Adrenal gland (tissue), 12 donors: Measurements from ENCODE around the gene MCTP1. TPM values are rescaled to one million over a fixed set of nuclear protein-coding genes. Genes with fewer than 3 reads are reported as not detected.

Experiments
- DNase-seq, 7 donors: peaks; one replicate each; pipeline ENCODE4 v3.0.0-alpha.2; 2019 to 2020
- H3K27ac ChIP-seq, 5 donors: fragments of 200-600 bp; sonication (generic) in 4 of 5; 1 replicate in 3 of 5; 2 replicates in 2 of 5; pipeline versions ENCODE4 v1.5.1 to v1.8.0; 2016 to 2020; ENCODE audit warnings: mild to moderate bottlenecking in 1 of 5
- H3K27me3 ChIP-seq: fragments of 200-600 bp; 2 replicates; pipeline ENCODE4 v1.8.0; 2021
- H3K36me3 ChIP-seq, 2 donors: fragments of 200-600 bp; replicated peaks in 1 of 2; 1 replicate in 1 of 2; 2 replicates in 1 of 2; pipeline versions ENCODE4 v1.5.1 to v1.8.0; 2018 to 2022
- H3K4me1 ChIP-seq, 2 donors: fragments of 200-600 bp; replicated peaks in 1 of 2; 1 replicate in 1 of 2; 2 replicates in 1 of 2; pipeline versions ENCODE4 v1.5.1 to v1.8.0; 2018 to 2021
- H3K4me3 ChIP-seq, 4 donors: fragments of 200-600 bp; sonication (generic) in 3 of 4; one replicate each; pipeline ENCODE4 v1.5.1; 2016 to 2018
- H3K9me3 ChIP-seq, 3 donors: fragments of 200-600 bp; sonication (generic) in 1 of 3; replicated peaks in 1 of 3; 1 replicate in 2 of 3; 2 replicates in 1 of 3; pipeline versions ENCODE4 v1.5.1 to v1.8.0; 2016 to 2021
- POLR2A ChIP-seq, 2 donors: fragments of 450-650 bp; IDR thresholded peaks; one replicate each; pipeline ENCODE4 v1.6.1; 2017; ENCODE audit warnings: antibody characterized with exemption in 2 of 2, mild to moderate bottlenecking in 2 of 2, moderate library complexity in 1 of 2
- WGBS, 4 donors: extraction: QIAGEN DNeasy Blood & Tissue Kit in 2 of 4; methylation state at CpG; one replicate each; pipeline versions ENCODE4 v1.1.5 to v1.1.7; 2013 to 2017; 5-methylcytosine and 5-hydroxymethylcytosine counted together
- intact Hi-C, 2 donors: fragments of 100-400 bp; cut with DNase I; formaldehyde crosslinking; loops; one replicate each; pipeline versions ENCODE4 v1.14.1 to v1.15.0; 2022 to 2023
- polyA plus RNA-seq, 3 donors: library from polyadenylated mRNA; stranded (reverse); fragments of 200-250 nt in 2 of 3; fragments of 350-450 nt in 1 of 3; fragmentation: Illumina TruSeq in 1 of 3; extraction: RNeasy Lipid Tissue Mini Kit (QIAGEN cat#74804) in 1 of 3; gene quantifications; one replicate each; pipeline ENCODE4 v1.2.3, GENCODE V29; 2013 to 2014
- total RNA-seq, 9 donors: library from RNA; depleted of rRNA in 4 of 9; stranded (reverse); fragments of >200 nt in 4 of 9; fragments of 120-200 nt in 1 of 9; fragmentation: NEBNext Ultra II Directional in 1 of 9; extraction: Animal tissue kit (Norgen Biotek cat#: 25700) in 1 of 9; gene quantifications; one replicate each; pipeline versions ENCODE4 v1.1.0 to v1.2.4, GENCODE V29; 2013 to 2023
- TF ChIP-seq, protein P1 (sequence below), 6 experiments: fragments of 450-650 bp in 4 of 6; fragments of 200-600 bp in 2 of 6; sonication (generic) in 1 of 6; IDR thresholded peaks; 1 replicate in 5 of 6; 2 replicates in 1 of 6; pipeline versions ENCODE4 v1.5.1 to v1.8.0; 2016 to 2021; ENCODE audit warnings: antibody characterized with exemption in 6 of 6, mild to moderate bottlenecking in 2 of 6, moderate library complexity in 1 of 6
- donor health status: healthy with polysubstance abuse.
- donor health status: Bipolar disorder and iron deficiency.
- donor health status: DM: yes; HTN: yes; CAD: no.
- donor health status: DM: no; HTN: no; CAD: no.
- donor health status: DM: no; HTN: no; CAD: no.
- donor health status: DM: yes; HTN: yes; CAD: no.

MCTP1 gene
- total and polyA plus RNA-seq, 12 donors = 1.2 to 20.1 (median 5.1) TPM

GRCh38 chr5:94993491-94993890, 291.4 kb downstream of the MCTP1 start:
- Histone ChIP-seq H3K9me3 (no peaks in the 10 kb centered on the region), H3K4me1 (no peaks in the 10 kb centered on the region), H3K4me3 (no peak overlapping the region), H3K27ac (no peak overlapping the region), H3K27me3 (no peaks in the 10 kb centered on the region), H3K36me3 (no peaks in the 10 kb centered on the region)
- no peak for DNase-seq
- TF ChIP-seq, protein P1, sequence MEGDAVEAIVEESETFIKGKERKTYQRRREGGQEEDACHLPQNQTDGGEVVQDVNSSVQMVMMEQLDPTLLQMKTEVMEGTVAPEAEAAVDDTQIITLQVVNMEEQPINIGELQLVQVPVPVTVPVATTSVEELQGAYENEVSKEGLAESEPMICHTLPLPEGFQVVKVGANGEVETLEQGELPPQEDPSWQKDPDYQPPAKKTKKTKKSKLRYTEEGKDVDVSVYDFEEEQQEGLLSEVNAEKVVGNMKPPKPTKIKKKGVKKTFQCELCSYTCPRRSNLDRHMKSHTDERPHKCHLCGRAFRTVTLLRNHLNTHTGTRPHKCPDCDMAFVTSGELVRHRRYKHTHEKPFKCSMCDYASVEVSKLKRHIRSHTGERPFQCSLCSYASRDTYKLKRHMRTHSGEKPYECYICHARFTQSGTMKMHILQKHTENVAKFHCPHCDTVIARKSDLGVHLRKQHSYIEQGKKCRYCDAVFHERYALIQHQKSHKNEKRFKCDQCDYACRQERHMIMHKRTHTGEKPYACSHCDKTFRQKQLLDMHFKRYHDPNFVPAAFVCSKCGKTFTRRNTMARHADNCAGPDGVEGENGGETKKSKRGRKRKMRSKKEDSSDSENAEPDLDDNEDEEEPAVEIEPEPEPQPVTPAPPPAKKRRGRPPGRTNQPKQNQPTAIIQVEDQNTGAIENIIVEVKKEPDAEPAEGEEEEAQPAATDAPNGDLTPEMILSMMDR (IDR thresholded peaks at IDR 0.05) = no peak
- TF ChIP-seq POLR2A (IDR thresholded peaks at IDR 0.05) = no peak
- intact Hi-C loops = no loop called here
- WGBS, 4 donors = 65 to 84% (median 75%) methylated on average over 1 of the region's 1 CpG

- intact Hi-C loops = no loop called here
- no peak for TF ChIP-seq POLR2A (IDR thresholded peaks at IDR 0.05)
- TF ChIP-seq, protein P1 (IDR thresholded peaks at IDR 0.05) = no peak
- no peaks in the 10 kb centered on the region for H3K36me3 ChIP-seq
- 58 to 81% (median 65%) methylated on average over 2 of the region's 2 CpGs for WGBS, 4 donors
- H3K4me3 ChIP-seq = no peak overlapping the region
- no peaks in the 10 kb centered on the region for H3K27me3 ChIP-seq
- H3K4me1 ChIP-seq = no peaks in the 10 kb centered on the region
- H3K9me3 ChIP-seq = no peaks in the 10 kb centered on the region
- no peak overlapping the region for H3K27ac ChIP-seq
- DNase-seq = no peak
These were observed 292.6 kb downstream of the MCTP1 start for GRCh38 chr5:94992325-94992724.

DNA sequence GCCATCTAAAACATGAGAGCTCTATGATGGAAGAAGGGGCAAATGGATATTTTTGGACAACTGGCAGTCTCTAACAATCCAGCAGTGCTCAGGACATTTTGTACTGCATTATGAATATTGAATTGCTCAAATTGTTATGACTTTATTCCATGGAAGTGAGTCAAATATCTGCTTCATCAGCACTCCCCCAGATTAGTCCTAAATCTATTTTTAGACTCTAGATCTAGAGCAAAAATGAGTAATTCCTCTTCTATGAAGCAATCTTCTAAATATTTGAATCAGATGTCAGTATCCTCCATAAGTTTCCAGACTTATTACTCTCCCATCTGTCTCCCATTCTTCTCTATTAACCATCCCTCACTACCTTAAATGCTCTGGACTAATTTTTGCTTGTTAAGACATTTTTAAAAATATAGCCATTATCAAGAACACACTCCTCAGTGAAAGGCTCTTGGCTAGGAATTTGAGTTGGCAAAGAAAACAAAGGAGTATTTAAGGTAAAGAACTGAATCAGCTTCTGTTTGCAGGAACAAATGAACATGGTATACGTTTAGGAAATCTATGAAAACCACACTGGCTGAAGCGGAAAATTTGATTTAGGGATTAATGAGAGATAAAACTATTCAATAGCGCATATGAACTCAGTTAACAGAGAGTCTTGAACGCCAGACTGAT, 300.9 kb downstream of the MCTP1 start:
- DNase-seq = no peak
- H3K4me1 ChIP-seq = no peaks in the 10 kb centered on the region
- no peaks in the 10 kb centered on the region for H3K9me3 ChIP-seq
- TF ChIP-seq, protein P1 (IDR thresholded peaks at IDR 0.05) = no peak
- no peak for TF ChIP-seq POLR2A (IDR thresholded peaks at IDR 0.05)
- H3K27me3 ChIP-seq = no peaks in the 10 kb centered on the region
- H3K4me3 ChIP-seq = no peak overlapping the region
- intact Hi-C loops = no loop called here
- H3K36me3 ChIP-seq = no peaks in the 10 kb centered on the region
- WGBS, 4 donors = 62 to 71% (median 66%) methylated on average over 4 of the region's 4 CpGs
- H3K27ac ChIP-seq = no peak overlapping the region

- intact Hi-C loops = loop anchor here in 1 of 2 donors (10.0 kb wide), 1 partner anchor 277 kb away; no protein-coding TSS in a partner anchor
- TF ChIP-seq POLR2A (IDR thresholded peaks at IDR 0.05) = no peak
- TF ChIP-seq, protein P1 (IDR thresholded peaks at IDR 0.05) = no peak
These were observed 307.5 kb downstream of the MCTP1 start for GRCh38 chr5:94977437-94977836.

More at GRCh38 chr5:94977437-94977836, 307.5 kb downstream of the MCTP1 start:
- Histone ChIP-seq H3K4me3 (no peak overlapping the region), H3K9me3 (no peaks in the 10 kb centered on the region), H3K27ac (no peak overlapping the region), H3K27me3 (no peaks in the 10 kb centered on the region), H3K4me1 (no peaks in the 10 kb centered on the region), H3K36me3 (no peaks in the 10 kb centered on the region)
- no peak for DNase-seq
- 33 to 55% (median 41%) methylated on average over 2 of the region's 2 CpGs for WGBS, 4 donors
